Germinal center (tissue), 1 donor: ENCODE results near the gene LMTK3.

Experiments used
- DNase-seq: peaks from one replicate; pipeline ENCODE4 v3.0.0; 2012; ENCODE audit warnings: mixed read lengths, low spot score

Gene LMTK3

GRCh38 chr19:48471836-48472235 lies 39.8 kb downstream of the LMTK3 start:
- DNase-seq, result no peak

- DNase-seq, result no peak
Observed at GRCh38 chr19:48470856-48471255, 40.8 kb downstream of the LMTK3 start.

GRCh38 chr19:48469934-48470680 lies 41.5 kb downstream of the LMTK3 start:
- DNase-seq, result no peak

GRCh38 chr19:48469289-48469881 lies 42.2 kb downstream of the LMTK3 start, which contains the start of gene CYTH2:
Gene CYTH2, plus strand, starts transcription at chr19:48469369. Its CDS starts 139 bp downstream, at chr19:48469508.
- peak; percentile 47 for DNase-seq

- peak; percentile 97 for DNase-seq
Observed at GRCh38 chr19:48468772-48469288, 42.8 kb downstream of the LMTK3 start.

GRCh38 chr19:48466561-48467325 lies 44.9 kb downstream of the LMTK3 start:
- DNase-seq, result no peak

GRCh38 chr19:48465215-48465614 lies 46.4 kb downstream of the LMTK3 start:
- DNase-seq, result no peak

- no peak for DNase-seq
Observed at GRCh38 chr19:48461982-48462655, 49.5 kb downstream of the LMTK3 start.

GRCh38 chr19:48461651-48461981 lies 50.0 kb downstream of the LMTK3 start:
- DNase-seq, result no peak

- no peak for DNase-seq
Observed at GRCh38 chr19:48458016-48458415, 53.6 kb downstream of the LMTK3 start.

- no peak for DNase-seq
Observed at GRCh38 chr19:48456864-48457263, 54.8 kb downstream of the LMTK3 start.

- DNase-seq, result no peak
Observed at GRCh38 chr19:48455908-48456562, 55.6 kb downstream of the LMTK3 start.

- no peak for DNase-seq
Observed at GRCh38 chr19:48455171-48455907, 56.3 kb downstream of the LMTK3 start, which contains the start of gene KCNJ14. Gene KCNJ14, plus strand, starts transcription at chr19:48455574. Its CDS starts 6,151 bp downstream, at chr19:48461725.

- no peak for DNase-seq
Observed at GRCh38 chr19:48454150-48454730, 57.4 kb downstream of the LMTK3 start.

- DNase-seq, result no peak
Observed at GRCh38 chr19:48452289-48453190, 59.1 kb downstream of the LMTK3 start.

GRCh38 chr19:48451624-48452023 lies 60.0 kb downstream of the LMTK3 start:
- no peak for DNase-seq

- no peak for DNase-seq
Observed at GRCh38 chr19:48450863-48451262, 60.8 kb downstream of the LMTK3 start.

- no peak for DNase-seq
Observed at GRCh38 chr19:48450441-48450840, 61.2 kb downstream of the LMTK3 start.

- no peak for DNase-seq
Observed at GRCh38 chr19:48448563-48448962, 63.1 kb downstream of the LMTK3 start.
